ENCODE measurements around the gene NPAS3.

- TF ChIP-seq POLR2AphosphoS5 (IDR thresholded peaks at IDR 0.05; ENCODE audit: low read depth, low read length) (no peak), REST (IDR thresholded peaks at IDR 0.05; ENCODE audit: insufficient read depth in 1 of 2, low read depth in 2 of 2, low read length in 2 of 2) (no peak)
Measured at GRCh38 chr14:33480887-33481184, 542.2 kb downstream of the NPAS3 start.

Measured in PFSK-1 (cell line).